DOHH2 (cell line): Measurements from ENCODE around the gene GSG1L.

Source experiments
- H3F3A ChIP-seq: fragments of 200-600 bp; sonication (generic), shearing (Covaris generic); 2 replicates; pipeline ENCODE4 v1.6.0; 2016; ENCODE audit warnings: antibody characterized with exemption, mild to moderate bottlenecking; ENCODE audit not compliant: control insufficient read depth, insufficient read depth
- H3K27ac ChIP-seq: fragments of 200-600 bp; sonication (generic); 2 replicates; pipeline ENCODE4 v1.5.1; 2014; ENCODE audit warnings: low read depth, mild to moderate bottlenecking, low read length, moderate library complexity
- H3K27me3 ChIP-seq: fragments of 200-600 bp; sonication (generic); 2 replicates; pipeline ENCODE4 v1.6.1; 2014; ENCODE audit warnings: mild to moderate bottlenecking, low read length, mixed read lengths; ENCODE audit not compliant: control insufficient read depth
- H3K36me3 ChIP-seq: fragments of 200-600 bp; sonication (generic); 2 replicates; pipeline ENCODE4 v1.6.1; 2014; ENCODE audit warnings: mild to moderate bottlenecking, low read length, moderate library complexity, mixed read lengths; ENCODE audit not compliant: control insufficient read depth
- H3K4me1 ChIP-seq: fragments of 200-600 bp; sonication (generic); 2 replicates; pipeline ENCODE4 v1.6.1; 2014; ENCODE audit warnings: mild to moderate bottlenecking, low read length, mixed read lengths; ENCODE audit not compliant: control insufficient read depth
- H3K4me2 ChIP-seq: fragments of 200-600 bp; sonication (generic); 2 replicates; pipeline ENCODE4 v1.6.0; 2014; ENCODE audit warnings: mild to moderate bottlenecking, low read length, moderate library complexity
- H3K4me3 ChIP-seq: fragments of 200-600 bp; sonication (generic); 2 replicates; pipeline ENCODE4 v1.5.1; 2014; ENCODE audit warnings: mild to moderate bottlenecking, low read length, mixed read lengths
- H3K79me2 ChIP-seq: fragments of 200-600 bp; sonication (generic); 2 replicates; pipeline ENCODE4 v1.6.1; 2014; ENCODE audit warnings: mild to moderate bottlenecking, low read length, mixed read lengths; ENCODE audit not compliant: control insufficient read depth
- H3K9me2 ChIP-seq: fragments of 200-600 bp; sonication (generic); replicated peaks from 2 replicates; pipeline ENCODE4 v1.6.1; 2014; ENCODE audit warnings: mild to moderate bottlenecking, low read length, mixed read lengths; ENCODE audit not compliant: control insufficient read depth
- H3K9me3 ChIP-seq: fragments of 200-600 bp; sonication (generic); 2 replicates; pipeline ENCODE4 v1.6.1; 2014; ENCODE audit warnings: antibody characterized with exemption, low read length, mixed read lengths; ENCODE audit not compliant: control insufficient read depth, insufficient read depth
- H4K20me1 ChIP-seq: fragments of 200-600 bp; sonication (generic); 2 replicates; pipeline ENCODE4 v1.6.0; 2014; ENCODE audit warnings: low read depth, mild to moderate bottlenecking, antibody characterized with exemption, low read length, moderate library complexity; ENCODE audit not compliant: control insufficient read depth, insufficient read depth
- CTCF ChIP-seq: fragments of 200-600 bp; sonication (generic); IDR thresholded peaks from one replicate; pipeline ENCODE4 v1.5.1; 2014; ENCODE audit warnings: antibody characterized with exemption, mild to moderate bottlenecking, low read depth, low read length; ENCODE audit not compliant: poor library complexity, severe bottlenecking
- EZH2phosphoT487 ChIP-seq: fragments of 200-600 bp; sonication (generic); IDR thresholded peaks from 2 replicates; pipeline ENCODE4 v1.6.1; 2017; ENCODE audit warnings: borderline replicate concordance, mild to moderate bottlenecking, antibody characterized with exemption, low read length, moderate library complexity, mixed read lengths

GSG1L gene

GRCh38 chr16:27776556-27777225, 286.8 kb downstream of the GSG1L start:
- no peak overlapping the region for H3K27ac ChIP-seq
- H3K4me2 ChIP-seq = no peak overlapping the region
- H3K4me3 ChIP-seq = no peak overlapping the region
- H3F3A ChIP-seq = no peaks in the 10 kb centered on the region
- H3K9me3 ChIP-seq = no peaks in the 10 kb centered on the region
- H3K36me3 ChIP-seq = no peaks in the 10 kb centered on the region
- no peaks in the 10 kb centered on the region for H4K20me1 ChIP-seq
- no peaks in the 10 kb centered on the region for H3K4me1 ChIP-seq
- no peaks in the 10 kb centered on the region for H3K27me3 ChIP-seq
- TF ChIP-seq EZH2phosphoT487 = no peak
- no peak for TF ChIP-seq CTCF
- no peaks in the 10 kb centered on the region for H3K9me2 ChIP-seq
- H3K79me2 ChIP-seq = no peaks in the 10 kb centered on the region

- no peak for TF ChIP-seq EZH2phosphoT487
- no peaks in the 10 kb centered on the region for H3K9me2 ChIP-seq
These were observed 288.3 kb downstream of the GSG1L start for GRCh38 chr16:27775254-27775653.

GRCh38 chr16:27774779-27775178, 288.7 kb downstream of the GSG1L start:
- Histone ChIP-seq H4K20me1 (no peaks in the 10 kb centered on the region), H3K36me3 (no peaks in the 10 kb centered on the region), H3F3A (no peaks in the 10 kb centered on the region), H3K9me2 (no peaks in the 10 kb centered on the region), H3K9me3 (no peaks in the 10 kb centered on the region), H3K4me3 (no peak overlapping the region), H3K4me2 (no peak overlapping the region), H3K27ac (no peak overlapping the region), H3K4me1 (no peaks in the 10 kb centered on the region), H3K79me2 (no peaks in the 10 kb centered on the region), H3K27me3 (no peaks in the 10 kb centered on the region)
- TF ChIP-seq EZH2phosphoT487 (no peak), CTCF (no peak)

More at GRCh38 chr16:27775254-27775653, 288.3 kb downstream of the GSG1L start:
- Histone ChIP-seq H3K36me3 (no peaks in the 10 kb centered on the region), H3K4me3 (no peak overlapping the region), H3K4me1 (no peaks in the 10 kb centered on the region), H3K9me3 (no peaks in the 10 kb centered on the region), H3K4me2 (no peak overlapping the region), H3K27me3 (no peaks in the 10 kb centered on the region), H3K27ac (no peak overlapping the region), H3F3A (no peaks in the 10 kb centered on the region), H3K79me2 (no peaks in the 10 kb centered on the region), H4K20me1 (no peaks in the 10 kb centered on the region)

GRCh38 chr16:27773344-27773743, 290.2 kb downstream of the GSG1L start:
- no peaks in the 10 kb centered on the region for H3K9me3 ChIP-seq
- no peaks in the 10 kb centered on the region for H4K20me1 ChIP-seq
- H3K4me3 ChIP-seq = no peak overlapping the region
- H3K4me1 ChIP-seq = no peaks in the 10 kb centered on the region
- no peaks in the 10 kb centered on the region for H3K9me2 ChIP-seq
- no peak for TF ChIP-seq CTCF
- no peak for TF ChIP-seq EZH2phosphoT487
- H3K27me3 ChIP-seq = no peaks in the 10 kb centered on the region
- no peaks in the 10 kb centered on the region for H3K79me2 ChIP-seq
- no peak overlapping the region for H3K4me2 ChIP-seq
- no peaks in the 10 kb centered on the region for H3K36me3 ChIP-seq
- no peak overlapping the region for H3K27ac ChIP-seq
- H3F3A ChIP-seq = no peaks in the 10 kb centered on the region
